CD4-positive, alpha-beta T cell (primary cell): ENCODE data around the gene GPR149. TPM values are rescaled to one million over a fixed set of nuclear protein-coding genes. Genes with fewer than 3 reads are reported as not detected.

Experiments used
- ATAC-seq: fragments of 200-7000 bp; cut with Tn5 transposase; one replicate; pipeline ENCODE4 v1.10.0; 2022; ENCODE audit warnings: mild to moderate bottlenecking; ENCODE audit not compliant: poor library complexity
- CTCF ChIA-PET: fragments of 350-600 bp; sonication (Branson Sonifier 250); formaldehyde crosslinking; loops from one replicate; lab custom pipeline; 2021; ENCODE audit warnings: antibody characterized with exemption, inconsistent platforms; lab: Charles Lee
- POLR2A ChIA-PET: fragments of 350-600 bp; sonication (Branson Sonifier 250); formaldehyde crosslinking; loops from one replicate; lab custom pipeline; 2021; ENCODE audit warnings: antibody characterized with exemption, inconsistent platforms; lab: Charles Lee
- DNase-seq, 14 experiments: peaks; one replicate each; pipeline ENCODE4 v3.0.0-alpha.2; 2013 to 2020; ENCODE audit warnings: mixed read lengths in 2 of 14
- H3K27ac ChIP-seq, 2 donors: one replicate each; pipeline versions ENCODE4 v1.5.1 to v1.7.0; 2013; ENCODE audit warnings: low read length in 2 of 2, low read depth in 1 of 2, mild to moderate bottlenecking in 1 of 2
- H3K27me3 ChIP-seq, 2 experiments: 1 replicate in 1 of 2; 2 replicates in 1 of 2; pipeline versions ENCODE4 v1.6.1 to v1.7.0; 2013; ENCODE audit warnings: low read length in 2 of 2, control low read depth in 1 of 2, mild to moderate bottlenecking in 1 of 2, moderate library complexity in 1 of 2; ENCODE audit not compliant: insufficient read depth in 2 of 2, control insufficient read depth in 1 of 2
- H3K36me3 ChIP-seq: one replicate; pipeline ENCODE4 v1.6.1; 2013; ENCODE audit warnings: low read length, control low read depth; ENCODE audit not compliant: insufficient read depth
- H3K4me1 ChIP-seq: one replicate; pipeline ENCODE4 v1.6.1; 2013; ENCODE audit warnings: low read length, control low read depth; ENCODE audit not compliant: insufficient read depth
- H3K4me3 ChIP-seq: one replicate; pipeline ENCODE4 v1.5.1; 2013; ENCODE audit warnings: mild to moderate bottlenecking, low read length, moderate library complexity
- H3K9me3 ChIP-seq, 2 experiments: 1 replicate in 1 of 2; 2 replicates in 1 of 2; pipeline versions ENCODE4 v1.6.1 to v1.7.0; 2013; ENCODE audit warnings: low read length in 2 of 2, mild to moderate bottlenecking in 2 of 2, control low read depth in 1 of 2, moderate library complexity in 1 of 2; ENCODE audit not compliant: control insufficient read depth in 1 of 2, insufficient read depth in 1 of 2
- H3K27ac Mint-ChIP-seq: one replicate; pipeline ENCODE4 v1.8.0; 2020; ENCODE audit warnings: mixed read lengths
- H3K27me3 Mint-ChIP-seq: one replicate; pipeline ENCODE4 v1.8.0; 2021; ENCODE audit warnings: mixed read lengths
- H3K36me3 Mint-ChIP-seq: one replicate; pipeline ENCODE4 v1.8.0; 2021; ENCODE audit warnings: low read depth, mixed read lengths
- H3K4me1 Mint-ChIP-seq: one replicate; pipeline ENCODE4 v1.8.0; 2021; ENCODE audit warnings: low read depth, mixed read lengths
- H3K4me3 Mint-ChIP-seq: one replicate; pipeline ENCODE4 v1.8.0; 2020; ENCODE audit warnings: mild to moderate bottlenecking, mixed read lengths
- H3K9me3 Mint-ChIP-seq: one replicate; pipeline ENCODE4 v1.8.0; 2020; ENCODE audit warnings: mixed read lengths
- CTCF ChIP-seq: fragments of 200-600 bp; IDR thresholded peaks from one replicate; pipeline ENCODE4 v1.8.0; 2022; ENCODE audit warnings: antibody characterized with exemption, mild to moderate bottlenecking
- intact Hi-C, 2 experiments: fragments of 100-400 bp; cut with DNase I in 1 of 2; cut with micrococcal nuclease in 1 of 2; formaldehyde crosslinking; loops; one replicate each; pipeline versions ENCODE4 v1.15.1 to v1.9.0; 2023 to 2025; cut with DNase I, micrococcal nuclease
- total RNA-seq, 174 experiments: library from RNA in 2 of 174; stranded (reverse) in 2 of 174; gene quantifications; one replicate each; pipeline ENCODE4 v1.2.3 and lab custom pipeline; 2021 to 2026

GPR149 gene
- total RNA-seq, 2 experiments from 2014 or later = not detected

GRCh38 chr3:154428286-154429206 lies 1.4 kb downstream of the GPR149 start:
- DNase-seq = no peak
- H3K9me3 Mint-ChIP-seq = no peaks in the 10 kb centered on the region
- no peak overlapping the region for H3K27ac ChIP-seq
- no peaks in the 10 kb centered on the region for H3K4me1 ChIP-seq
- intact Hi-C loops = no loop called here
- no peak for ATAC-seq
- no peak overlapping the region for H3K4me3 Mint-ChIP-seq
- H3K36me3 Mint-ChIP-seq = no peaks in the 10 kb centered on the region
- H3K27me3 ChIP-seq = peaks cover 24 to 38% of the 10 kb centered on the region in 2 experiments
- H3K36me3 ChIP-seq = no peaks in the 10 kb centered on the region
- H3K4me1 Mint-ChIP-seq = no peaks in the 10 kb centered on the region
- peaks cover 57% of the 10 kb centered on the region for H3K27me3 Mint-ChIP-seq
- no peak for TF ChIP-seq CTCF
- H3K27ac Mint-ChIP-seq = no peak overlapping the region
- H3K9me3 ChIP-seq = peaks cover 5 to 16% of the 10 kb centered on the region in 2 experiments
- ChIA-PET POLR2A (interaction anchor here (0.6 kb wide), 1 partner anchor 1477 kb away, joined by 3 read pairs; no protein-coding TSS in a partner anchor), CTCF (no interaction called here)
- no peak overlapping the region for H3K4me3 ChIP-seq

- peaks cover 65% of the 10 kb centered on the region for H3K27me3 Mint-ChIP-seq
- Histone ChIP-seq H3K4me3 (no peak overlapping the region), H3K27ac (no peak overlapping the region), H3K4me1 (no peaks in the 10 kb centered on the region), H3K9me3 (peaks cover 5 to 16% of the 10 kb centered on the region in 2 experiments), H3K27me3 (peaks cover 24 to 38% of the 10 kb centered on the region in 2 experiments), H3K36me3 (no peaks in the 10 kb centered on the region)
- H3K9me3 Mint-ChIP-seq = no peaks in the 10 kb centered on the region
- intact Hi-C loops = no loop called here
- H3K36me3 Mint-ChIP-seq = no peaks in the 10 kb centered on the region
- H3K27ac Mint-ChIP-seq = no peak overlapping the region
- H3K4me1 Mint-ChIP-seq = no peaks in the 10 kb centered on the region
- ChIA-PET CTCF (no interaction called here), POLR2A (no interaction called here)
- ATAC-seq (no peak), DNase-seq (no peak)
- H3K4me3 Mint-ChIP-seq = no peak overlapping the region
- TF ChIP-seq CTCF = no peak
Measured at GRCh38 chr3:154427685-154428285, 2.2 kb downstream of the GPR149 start.

GRCh38 chr3:154422694-154423093 lies 7.3 kb downstream of the GPR149 start:
- ChIA-PET POLR2A (no interaction called here), CTCF (no interaction called here)
- intact Hi-C loops = no loop called here
- H3K4me1 ChIP-seq = no peaks in the 10 kb centered on the region
- no peak overlapping the region for H3K27ac Mint-ChIP-seq
- H3K9me3 Mint-ChIP-seq = no peaks in the 10 kb centered on the region
- H3K4me3 Mint-ChIP-seq = no peak overlapping the region
- H3K27ac ChIP-seq = no peak overlapping the region
- peaks cover 0 to 2% of the 10 kb centered on the region in 2 experiments for H3K9me3 ChIP-seq
- no peaks in the 10 kb centered on the region for H3K4me1 Mint-ChIP-seq
- peaks cover 35% of the 10 kb centered on the region for H3K27me3 Mint-ChIP-seq
- peaks cover 7 to 15% of the 10 kb centered on the region in 2 experiments for H3K27me3 ChIP-seq
- no peak for ATAC-seq
- TF ChIP-seq CTCF = no peak
- no peaks in the 10 kb centered on the region for H3K36me3 ChIP-seq
- no peak for DNase-seq
- no peak overlapping the region for H3K4me3 ChIP-seq
- no peaks in the 10 kb centered on the region for H3K36me3 Mint-ChIP-seq
